RWPE2 (cell line): Measurements from ENCODE around the gene DRGX.

Experiments
- ATAC-seq: fragments of 200-7000 bp; cut with Tn5 transposase; 3 replicates; pipeline ENCODE4 v1.9.1; 2021; ENCODE audit warnings: low read depth
- DNase-seq: peaks from one replicate; pipeline ENCODE4 v3.0.0-alpha.2; 2020; ENCODE audit warnings: low spot score
- H3K27ac ChIP-seq: fragments of 450-650 bp; 2 replicates; pipeline ENCODE4 v1.5.1; 2017; ENCODE audit warnings: mild to moderate bottlenecking; ENCODE audit not compliant: poor library complexity, severe bottlenecking
- H3K27me3 ChIP-seq: fragments of 250-450 bp; sonication (Bioruptor Pico); 2 replicates; pipeline ENCODE4 v1.5.1; 2021; ENCODE audit warnings: mild to moderate bottlenecking, moderate library complexity; ENCODE audit not compliant: insufficient read depth, poor library complexity, severe bottlenecking
- H3K36me3 ChIP-seq: fragments of 250-450 bp; sonication (Bioruptor Pico); 2 replicates; pipeline ENCODE4 v1.5.1; 2020; ENCODE audit warnings: low read depth, mild to moderate bottlenecking, moderate library complexity
- H3K4me1 ChIP-seq: fragments of 250-450 bp; sonication (Bioruptor Pico); 2 replicates; pipeline ENCODE4 v1.5.1; 2021; ENCODE audit warnings: mild to moderate bottlenecking, moderate library complexity; ENCODE audit not compliant: insufficient read depth, poor library complexity, severe bottlenecking
- H3K4me3 ChIP-seq: fragments of 250-450 bp; sonication (Bioruptor Pico); 2 replicates; pipeline ENCODE4 v1.5.1; 2021; ENCODE audit warnings: mild to moderate bottlenecking, moderate library complexity; ENCODE audit not compliant: severe bottlenecking
- H3K9me3 ChIP-seq: fragments of 250-450 bp; sonication (Bioruptor Pico); 2 replicates; pipeline ENCODE4 v1.5.1; 2021; ENCODE audit warnings: mild to moderate bottlenecking, moderate library complexity; ENCODE audit not compliant: severe bottlenecking
- CTCF ChIP-seq: fragments of 450-650 bp; IDR thresholded peaks from one replicate; pipeline ENCODE4 v1.5.1; 2017; ENCODE audit warnings: mild to moderate bottlenecking, moderate library complexity; ENCODE audit not compliant: poor library complexity, severe bottlenecking

The DRGX gene

GRCh38 chr10:49362596-49363260, 33.2 kb downstream of the DRGX start:
- Histone ChIP-seq H3K36me3 (no peaks in the 10 kb centered on the region), H3K9me3 (no peaks in the 10 kb centered on the region), H3K4me1 (no peaks in the 10 kb centered on the region), H3K27me3 (no peaks in the 10 kb centered on the region), H3K27ac (no peak overlapping the region), H3K4me3 (no peak overlapping the region)
- peak; percentile 30 for DNase-seq
- no peak for TF ChIP-seq CTCF
- no peak for ATAC-seq

GRCh38 chr10:49361735-49362568, 33.9 kb downstream of the DRGX start:
- Histone ChIP-seq H3K27ac (no peak overlapping the region), H3K27me3 (no peaks in the 10 kb centered on the region), H3K9me3 (no peaks in the 10 kb centered on the region), H3K4me3 (no peak overlapping the region), H3K4me1 (no peaks in the 10 kb centered on the region), H3K36me3 (no peaks in the 10 kb centered on the region)
- DNase-seq: no peak
- no peak for ATAC-seq
- TF ChIP-seq CTCF: no peak

- no peaks in the 10 kb centered on the region for H3K27me3 ChIP-seq
- no peak overlapping the region for H3K4me3 ChIP-seq
- no peak overlapping the region for H3K27ac ChIP-seq
- no peaks in the 10 kb centered on the region for H3K9me3 ChIP-seq
- DNase-seq: no peak
- TF ChIP-seq CTCF: no peak
- no peaks in the 10 kb centered on the region for H3K4me1 ChIP-seq
- no peaks in the 10 kb centered on the region for H3K36me3 ChIP-seq
- no peak for ATAC-seq
Measured at GRCh38 chr10:49361178-49361554, 34.7 kb downstream of the DRGX start.

GRCh38 chr10:49360271-49361177, 35.4 kb downstream of the DRGX start:
- Histone ChIP-seq H3K9me3 (no peaks in the 10 kb centered on the region), H3K27me3 (no peaks in the 10 kb centered on the region), H3K4me3 (no peak overlapping the region), H3K4me1 (no peaks in the 10 kb centered on the region), H3K27ac (no peak overlapping the region), H3K36me3 (no peaks in the 10 kb centered on the region)
- TF ChIP-seq CTCF: no peak
- ATAC-seq (no peak), DNase-seq (no peak)
